Measurements from ENCODE around the gene SLC7A6. TPM values are rescaled to one million over a fixed set of nuclear protein-coding genes. Genes with fewer than 3 reads are reported as not detected.

Gene SLC7A6
- total RNA-seq = 11.1 and 17.8 TPM in 2 replicates

DNA sequence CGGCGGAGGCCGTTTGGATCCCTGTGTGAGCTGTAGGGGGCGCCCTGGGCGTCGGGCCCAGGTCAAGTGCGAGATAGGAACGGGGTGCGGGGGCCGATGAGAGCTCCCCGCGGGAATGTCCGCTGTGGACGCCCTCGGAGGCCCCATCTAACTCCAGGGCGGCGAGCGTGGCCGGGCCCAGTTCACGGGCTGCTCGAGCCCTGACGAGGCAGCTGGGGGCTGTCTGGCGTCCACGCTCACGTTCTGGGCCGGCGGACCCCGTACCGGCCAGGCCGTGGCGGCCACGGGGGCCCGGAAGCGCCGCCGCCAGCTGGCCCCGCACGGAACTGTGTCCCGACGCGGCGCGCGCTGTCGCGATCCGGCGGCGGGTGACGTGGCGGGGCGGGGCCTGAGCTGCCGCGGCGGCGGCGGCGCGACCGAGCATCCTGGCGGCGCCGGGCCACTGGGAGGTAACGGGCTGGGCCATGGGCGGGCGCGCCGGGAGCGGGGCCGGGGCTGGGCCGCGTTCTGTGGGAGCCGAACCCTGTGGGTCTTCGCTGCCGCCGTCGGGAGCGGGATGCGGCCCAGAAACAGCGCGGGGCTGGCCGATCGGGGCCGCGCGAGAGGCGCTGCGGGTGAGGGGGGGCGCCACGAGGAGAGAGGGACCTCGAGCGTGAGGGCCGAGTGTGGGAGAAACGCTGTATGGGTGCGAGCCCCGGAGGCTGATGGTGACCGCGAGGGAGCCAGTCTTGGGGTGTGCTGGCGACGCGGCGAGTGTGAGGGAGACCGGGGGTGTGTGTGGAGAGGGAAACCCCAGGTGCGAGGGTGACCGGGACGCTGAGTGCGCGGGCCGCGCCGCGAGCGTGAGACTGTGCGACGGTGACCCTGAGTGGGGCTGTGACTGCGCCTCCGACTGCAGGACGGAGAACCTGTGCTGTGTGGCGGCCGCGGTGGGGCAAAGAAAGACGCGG is at the start of gene SLC7A6:
Gene SLC7A6 (plus strand): TSS at position 399 of the 950 bp plus-strand sequence. CDS start 10,201 bp downstream, outside the sequence.

DNA sequence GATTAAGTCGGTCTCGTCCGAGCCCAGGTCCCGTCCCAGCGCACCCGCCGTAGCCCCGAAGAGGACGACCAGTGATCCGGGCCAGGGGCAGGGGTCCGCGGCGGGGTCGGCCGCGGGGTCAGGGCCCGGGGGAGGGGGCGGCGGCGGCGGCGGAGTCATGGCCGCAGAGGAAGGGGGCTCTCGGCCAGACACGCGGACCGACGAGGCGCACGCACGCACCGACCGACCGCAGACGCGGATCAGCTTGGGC is 28.5 kb upstream of the SLC7A6 start, which contains the start of gene ESRP2:
Gene ESRP2 (minus strand): TSS at position 241 of the 250 bp plus-strand sequence. CDS start 82 bp downstream, at position 159.

DNA sequence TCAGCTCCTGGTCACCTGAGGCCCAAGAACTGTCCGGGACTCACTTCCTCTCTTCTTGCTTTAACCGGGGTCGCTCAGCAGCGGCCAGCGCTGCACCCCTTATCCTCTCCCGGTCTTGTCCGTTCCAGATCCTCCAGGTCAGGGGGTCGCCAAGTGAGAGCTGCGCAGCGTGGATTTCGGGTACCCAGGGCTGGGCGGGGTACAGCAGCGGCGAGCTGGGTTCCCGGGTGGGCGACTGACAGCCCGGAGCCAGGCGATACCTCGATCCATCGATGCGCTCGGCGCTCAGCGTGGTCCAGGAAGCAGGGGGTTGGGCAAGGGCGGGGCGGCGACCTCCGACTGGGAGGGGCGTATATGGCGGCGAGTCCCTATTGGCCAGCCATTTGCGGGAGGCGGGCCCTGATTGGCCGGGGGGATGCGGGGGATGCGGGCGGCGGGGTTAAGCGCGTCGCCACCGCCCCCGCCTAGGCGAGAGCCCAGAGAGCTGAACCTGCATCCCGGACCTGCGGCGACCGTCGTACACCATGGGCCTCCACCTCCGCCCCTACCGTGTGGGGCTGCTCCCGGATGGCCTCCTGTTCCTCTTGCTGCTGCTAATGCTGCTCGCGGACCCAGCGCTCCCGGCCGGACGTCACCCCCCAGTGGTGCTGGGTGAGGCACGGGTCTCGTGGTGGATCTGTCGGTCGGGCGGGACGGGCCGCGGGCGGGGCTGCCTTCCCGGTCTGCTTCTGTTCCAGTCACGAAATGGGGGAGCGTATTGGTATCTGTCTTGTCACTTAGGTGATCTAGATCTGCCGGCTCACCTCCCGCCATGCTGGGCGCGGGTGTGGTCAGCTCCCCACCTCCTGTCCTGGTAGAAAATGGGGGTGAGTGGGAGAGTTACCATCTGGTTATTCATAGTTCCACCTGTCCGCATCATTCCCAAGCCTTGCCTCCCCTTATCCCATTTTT is 19.1 kb upstream of the SLC7A6 start, which contains the start of gene PLA2G15:
Gene PLA2G15 (plus strand): TSS at position 471 of the 951 bp plus-strand sequence. CDS start 54 bp downstream, at position 525.

DNA sequence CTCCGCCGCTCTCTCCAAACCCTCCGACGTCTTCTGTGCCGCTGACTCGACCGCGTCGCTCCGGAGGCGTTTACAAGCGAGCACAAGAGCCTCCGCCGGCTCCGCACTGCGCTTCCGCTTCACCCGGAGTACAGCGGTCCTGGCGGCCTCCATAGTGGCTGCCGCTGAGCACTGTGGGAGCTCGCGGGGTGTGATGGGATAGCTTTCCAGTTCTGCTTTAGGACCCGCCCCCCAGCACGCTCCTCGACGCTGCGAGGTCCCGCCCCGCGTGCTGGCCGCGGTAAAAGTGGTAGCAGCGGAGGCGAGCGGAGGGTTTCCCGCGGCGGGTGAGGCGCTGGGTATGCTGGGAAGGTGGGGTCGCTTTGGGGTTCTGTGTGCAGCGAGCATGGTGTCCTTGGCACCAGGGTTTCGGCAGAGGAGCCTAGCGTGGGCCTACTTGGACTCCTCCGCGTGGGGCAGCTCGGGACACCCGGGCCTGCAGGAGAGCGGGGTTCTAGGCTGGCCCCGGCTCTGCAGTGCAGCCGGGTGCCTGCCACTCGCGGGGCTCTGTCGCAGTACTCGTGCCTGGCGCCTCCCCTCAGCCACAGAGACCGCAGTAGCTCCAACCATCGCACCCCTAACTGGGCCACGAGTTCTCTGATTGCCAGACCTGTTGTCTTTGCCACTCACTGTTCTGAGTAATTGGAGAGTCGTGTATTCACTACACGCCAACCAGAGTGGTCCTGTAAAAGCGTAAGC is 46.6 kb downstream of the SLC7A6 start, which contains the start of the genes PRMT7 and SLC7A6OS:
Gene PRMT7 (plus strand): TSS at position 246 of the 738 bp plus-strand sequence. CDS start 4,961 bp downstream, outside the sequence.
Gene SLC7A6OS (minus strand): TSS at position 173 of the 738 bp plus-strand sequence. CDS start 20 bp downstream, at position 153.

Other genes with a start within 250 kb of the SLC7A6 start
- not detected in 2 replicates for gene DPEP2NB, start 248.6 kb upstream of the SLC7A6 start, total RNA-seq
- gene DDX28, start 241.3 kb upstream of the SLC7A6 start, total RNA-seq = 6.5 and 10.6 TPM in 2 replicates
- 30.4 and 35.0 TPM in 2 replicates for gene DUS2, start 241.2 kb upstream of the SLC7A6 start, total RNA-seq
- gene NFATC3, start 179.2 kb upstream of the SLC7A6 start, total RNA-seq = 11.3 and 14.7 TPM in 2 replicates
- 55.9 and 76.4 TPM in 2 replicates for gene ESRP2, start 28.4 kb upstream of the SLC7A6 start, total RNA-seq
- gene PLA2G15, start 19.2 kb upstream of the SLC7A6 start, total RNA-seq = 9.8 and 13.8 TPM in 2 replicates
- 6.5 and 9.2 TPM in 2 replicates for gene SLC7A6OS, start 46.4 kb downstream of the SLC7A6 start, total RNA-seq
- 33.7 and 43.9 TPM in 2 replicates for gene PRMT7, start 46.5 kb downstream of the SLC7A6 start, total RNA-seq
- not detected in 2 replicates for gene SMPD3, start 184.0 kb downstream of the SLC7A6 start, total RNA-seq

Data from airway epithelial cell (primary cell).